ENCODE data around the gene STXBP3. TPM values are rescaled to one million over a fixed set of nuclear protein-coding genes. Genes with fewer than 3 reads are reported as not detected.

STXBP3 gene
- total RNA-seq, 1 experiment from 2014 or later, result 34.1 TPM

GRCh38 chr1:108799001-108799400 is 52.5 kb downstream of the STXBP3 start:
- Histone ChIP-seq H4K20me1 (ENCODE audit: control insufficient read depth, insufficient read depth, insufficient read length) (no peaks in the 10 kb centered on the region), H3K4me1 (ENCODE audit: insufficient read depth, low read length) (no peaks in the 10 kb centered on the region), H2AFZ (ENCODE audit: low read length) (no peak overlapping the region), H4K5ac (ENCODE audit: insufficient read length, low read depth, low read length) (no peak overlapping the region), H3K23me2 (ENCODE audit: insufficient read length, low read depth, low read length, poor library complexity, severe bottlenecking) (no peaks in the 10 kb centered on the region), H3K4me2 (ENCODE audit: insufficient read depth, insufficient read length, low read length) (no peak overlapping the region), H3K27me3 (ENCODE audit: insufficient read depth, low read length) (no peaks in the 10 kb centered on the region), H4K8ac (replicated peaks; ENCODE audit: insufficient read length, low read depth, low read length) (no peak overlapping the region), H2BK15ac (ENCODE audit: low read depth, low read length) (no peak overlapping the region), H4K91ac (ENCODE audit: insufficient read length, low read depth, low read length) (no peak overlapping the region), H3K79me2 (ENCODE audit: insufficient read depth, low read length) (no peaks in the 10 kb centered on the region), H3T11ph (ENCODE audit: low read length) (no peak overlapping the region), H2BK120ac (ENCODE audit: low read depth, low read length, poor library complexity, severe bottlenecking) (no peak overlapping the region), H3K18ac (ENCODE audit: insufficient read length, low read depth, low read length) (no peak overlapping the region), H3K79me1 (ENCODE audit: insufficient read depth, low read depth, low read length, poor library complexity, severe bottlenecking) (no peaks in the 10 kb centered on the region), H3K9me3 (ENCODE audit: control insufficient read depth, low read depth, low read length) (no peaks in the 10 kb centered on the region), H3K4ac (ENCODE audit: low read depth, low read length) (no peak overlapping the region), H2AK5ac (ENCODE audit: insufficient read length, low read length) (no peak overlapping the region), H2BK5ac (ENCODE audit: insufficient read length, low read length) (no peak overlapping the region), H3K14ac (ENCODE audit: insufficient read depth, low read length) (no peak overlapping the region), H2BK12ac (ENCODE audit: insufficient read length, low read depth, low read length) (no peak overlapping the region), H3K27ac (ENCODE audit: insufficient read length, low read depth, low read length) (no peak overlapping the region), H3K56ac (ENCODE audit: insufficient read length, low read depth, low read length) (no peak overlapping the region), H2BK20ac (ENCODE audit: low read depth, low read length, poor library complexity, severe bottlenecking) (no peak overlapping the region), H3K9ac (ENCODE audit: extremely low read depth, insufficient read length, low read length) (no peak overlapping the region), H3K23ac (ENCODE audit: insufficient read length, low read depth, low read length) (no peak overlapping the region)
- no CpG with 5 or more reads among the region's 1 CpG for WGBS (ENCODE audit: extremely low coverage, insufficient read length, low lambda C conversion rate)
- Mint-ChIP-seq H3K9me3 (no peaks in the 10 kb centered on the region), H3K4me1 (no peaks in the 10 kb centered on the region), H3K27me3 (ENCODE audit: low read depth) (no peaks in the 10 kb centered on the region), H3K27ac (no peak overlapping the region), H3K36me3 (ENCODE audit: insufficient read depth in 1 of 3, low read depth in 3 of 3) (peaks cover 6 to 48% (median 37%) of the 10 kb centered on the region in 3 experiments), H3K4me3 (no peak overlapping the region)
- TF ChIP-seq, protein P1, sequence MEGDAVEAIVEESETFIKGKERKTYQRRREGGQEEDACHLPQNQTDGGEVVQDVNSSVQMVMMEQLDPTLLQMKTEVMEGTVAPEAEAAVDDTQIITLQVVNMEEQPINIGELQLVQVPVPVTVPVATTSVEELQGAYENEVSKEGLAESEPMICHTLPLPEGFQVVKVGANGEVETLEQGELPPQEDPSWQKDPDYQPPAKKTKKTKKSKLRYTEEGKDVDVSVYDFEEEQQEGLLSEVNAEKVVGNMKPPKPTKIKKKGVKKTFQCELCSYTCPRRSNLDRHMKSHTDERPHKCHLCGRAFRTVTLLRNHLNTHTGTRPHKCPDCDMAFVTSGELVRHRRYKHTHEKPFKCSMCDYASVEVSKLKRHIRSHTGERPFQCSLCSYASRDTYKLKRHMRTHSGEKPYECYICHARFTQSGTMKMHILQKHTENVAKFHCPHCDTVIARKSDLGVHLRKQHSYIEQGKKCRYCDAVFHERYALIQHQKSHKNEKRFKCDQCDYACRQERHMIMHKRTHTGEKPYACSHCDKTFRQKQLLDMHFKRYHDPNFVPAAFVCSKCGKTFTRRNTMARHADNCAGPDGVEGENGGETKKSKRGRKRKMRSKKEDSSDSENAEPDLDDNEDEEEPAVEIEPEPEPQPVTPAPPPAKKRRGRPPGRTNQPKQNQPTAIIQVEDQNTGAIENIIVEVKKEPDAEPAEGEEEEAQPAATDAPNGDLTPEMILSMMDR (conservative IDR thresholded peaks at IDR 0.05), result no peak
- no peak for DNase-seq
